ENCODE results near the gene NEMP2. TPM values are rescaled to one million over a fixed set of nuclear protein-coding genes. Genes with fewer than 3 reads are reported as not detected.
A peak's percentile ranks its signal among the peaks of the same experiment; 100 is the strongest.

Gene NEMP2
- total RNA-seq, 2 experiments from 2014 or later = 16.2 to 23.1 TPM

DNA sequence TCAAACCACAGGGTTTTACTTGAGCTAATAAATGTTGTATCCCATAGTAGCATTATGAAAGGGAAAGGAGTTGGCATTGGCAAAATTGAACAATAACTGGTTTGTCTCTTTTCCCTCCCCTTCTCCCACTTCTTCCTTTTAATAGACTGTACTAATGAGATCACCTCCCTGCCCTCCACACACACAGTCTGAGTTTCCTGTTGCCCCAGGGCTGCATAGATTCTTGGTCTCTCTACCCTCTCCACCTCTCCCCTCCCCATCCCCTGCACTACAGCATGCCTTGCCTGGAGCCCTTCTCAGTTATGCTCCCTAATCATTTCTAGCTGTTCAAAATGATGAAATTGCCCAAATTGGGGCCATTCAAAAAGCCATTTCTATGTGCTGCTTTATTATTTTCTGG lies 37.2 kb upstream of the NEMP2 start:
- no peak for ATAC-seq (ENCODE audit: low read depth)
- POLR2A ChIA-PET = no interaction called here
- H3K27ac Mint-ChIP-seq = no peak overlapping the region

DNA sequence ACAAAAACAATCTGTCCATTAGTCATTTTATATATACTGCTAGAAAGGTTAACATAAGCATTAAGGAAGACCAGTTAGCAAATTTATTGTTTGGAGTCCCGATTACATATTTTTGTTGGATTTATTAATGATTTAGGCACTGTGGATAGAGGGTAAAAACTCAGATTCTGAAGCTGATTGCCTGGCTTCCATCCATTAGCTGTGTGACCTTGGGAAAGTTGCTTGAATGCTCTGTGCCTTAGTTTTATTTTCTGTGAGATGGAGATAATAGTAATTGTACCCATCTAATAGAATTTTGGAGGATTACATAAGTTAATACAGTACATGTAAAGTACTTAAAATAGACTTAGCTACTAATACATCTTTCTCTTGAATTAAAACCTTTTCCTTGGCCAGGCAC lies 36.3 kb upstream of the NEMP2 start:
- Mint-ChIP-seq H3K36me3 (peaks cover 19% of the 10 kb centered on the region), H3K9me3 (peaks cover 10% of the 10 kb centered on the region), H3K4me3 (no peak overlapping the region), H3K27me3 (no peaks in the 10 kb centered on the region), H3K4me1 (peaks cover 4% of the 10 kb centered on the region), H3K27ac (no peak overlapping the region)
- ATAC-seq (ENCODE audit: low read depth) = no peak
- no peak for DNase-seq
- POLR2A ChIA-PET = no interaction called here

More for the DNA sequence above, 37.2 kb upstream of the NEMP2 start:
- Mint-ChIP-seq H3K4me1 (peaks cover 4% of the 10 kb centered on the region), H3K9me3 (peaks cover 9% of the 10 kb centered on the region), H3K27me3 (no peaks in the 10 kb centered on the region), H3K36me3 (peaks cover 20% of the 10 kb centered on the region), H3K4me3 (no peak overlapping the region)
- DNase-seq = no peak

DNA sequence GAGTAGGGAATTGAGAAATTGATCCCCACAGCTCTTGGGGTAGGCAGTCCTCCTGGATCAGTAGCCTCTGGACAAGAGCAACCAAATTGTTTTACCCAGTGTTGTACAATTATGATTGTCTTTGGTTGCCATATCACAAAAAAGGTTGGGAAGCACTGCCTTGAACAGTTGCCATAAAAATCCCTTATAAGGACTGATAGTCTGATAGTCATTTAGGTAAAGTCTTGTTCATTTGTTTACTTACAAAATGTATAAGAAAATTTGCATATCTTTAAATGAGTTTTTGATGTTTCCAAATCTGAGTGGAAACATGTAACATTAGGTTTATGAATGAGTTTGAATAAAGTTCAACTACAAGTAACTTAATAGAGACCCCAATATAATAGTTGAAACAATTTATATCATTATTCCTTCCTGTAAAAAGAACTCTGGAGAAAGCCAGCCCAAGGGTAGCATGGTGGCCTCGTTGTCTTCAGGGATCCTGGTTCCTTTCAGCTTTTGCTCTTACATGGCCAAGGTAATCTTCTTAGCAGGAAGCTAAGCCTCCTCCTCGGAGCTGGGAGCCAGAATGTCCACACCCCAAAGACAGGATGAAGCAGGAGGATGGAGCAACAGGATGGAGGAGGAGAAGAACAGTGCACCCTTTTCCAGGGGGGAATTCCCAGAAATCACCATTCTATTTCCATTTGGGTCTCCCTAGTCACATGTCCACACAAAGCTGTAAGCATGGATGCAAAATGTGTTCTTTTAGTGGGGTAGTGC lies 35.7 kb upstream of the NEMP2 start:
- peaks cover 16% of the 10 kb centered on the region for H3K36me3 Mint-ChIP-seq
- H3K9me3 Mint-ChIP-seq = peaks cover 10% of the 10 kb centered on the region
- no peak overlapping the region for H3K4me3 Mint-ChIP-seq
- POLR2A ChIA-PET = no interaction called here
- no peaks in the 10 kb centered on the region for H3K27me3 Mint-ChIP-seq
- no peak for DNase-seq
- no peak for ATAC-seq (ENCODE audit: low read depth)
- H3K27ac Mint-ChIP-seq = no peak overlapping the region
- no peaks in the 10 kb centered on the region for H3K4me1 Mint-ChIP-seq

DNA sequence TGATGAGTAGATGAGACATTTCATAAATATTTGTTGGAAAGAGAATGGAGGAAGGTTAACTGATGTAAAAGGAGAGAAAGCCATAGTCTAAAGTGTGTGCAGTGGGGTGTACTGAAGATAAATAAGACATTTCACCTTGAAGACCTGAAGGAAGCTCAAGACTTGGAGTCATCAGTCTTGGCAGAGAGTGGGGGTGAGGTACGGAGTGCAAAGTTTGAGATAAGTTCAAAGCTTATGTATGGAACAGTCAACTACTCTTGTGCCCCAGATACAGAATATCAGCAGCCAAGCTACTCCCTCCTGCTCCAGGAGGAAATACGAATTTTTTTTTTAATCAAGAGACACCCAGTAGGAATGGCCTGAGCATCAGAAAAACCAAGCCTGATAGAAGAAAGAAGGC lies 30.3 kb upstream of the NEMP2 start:
- no peak overlapping the region for H3K27ac Mint-ChIP-seq
- no peak overlapping the region for H3K4me3 Mint-ChIP-seq
- no peak for ATAC-seq (ENCODE audit: low read depth)
- DNase-seq = no peak
- POLR2A ChIA-PET = no interaction called here
- H3K4me1 Mint-ChIP-seq = peaks cover 2% of the 10 kb centered on the region
- H3K9me3 Mint-ChIP-seq = peaks cover 15% of the 10 kb centered on the region
- peaks cover 17% of the 10 kb centered on the region for H3K36me3 Mint-ChIP-seq
- H3K27me3 Mint-ChIP-seq = no peaks in the 10 kb centered on the region

DNA sequence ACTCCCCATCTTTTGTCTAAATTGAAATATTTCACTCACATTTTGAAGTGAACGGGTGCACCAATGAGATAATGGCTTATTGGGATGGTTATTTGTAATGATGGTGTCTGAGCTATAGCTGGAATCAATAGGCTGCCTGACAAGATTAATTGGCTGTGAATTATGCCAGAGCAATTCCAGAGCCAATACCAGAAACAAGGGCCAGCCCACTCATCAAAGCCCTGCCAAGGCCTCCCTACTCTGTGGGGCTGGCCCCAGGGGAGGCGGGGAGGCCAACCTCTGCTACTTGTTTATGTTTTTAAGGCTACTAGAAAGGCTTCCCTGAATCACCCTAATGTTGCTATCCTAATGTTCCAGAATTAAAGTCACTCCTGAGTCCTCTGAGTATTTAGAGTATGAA lies 29.1 kb upstream of the NEMP2 start:
- H3K4me1 Mint-ChIP-seq = peaks cover 2% of the 10 kb centered on the region
- H3K9me3 Mint-ChIP-seq = peaks cover 15% of the 10 kb centered on the region
- POLR2A ChIA-PET = no interaction called here
- H3K36me3 Mint-ChIP-seq = peaks cover 14% of the 10 kb centered on the region
- H3K27ac Mint-ChIP-seq = no peak overlapping the region
- DNase-seq (no peak), ATAC-seq (ENCODE audit: low read depth) (no peak)
- no peaks in the 10 kb centered on the region for H3K27me3 Mint-ChIP-seq
- no peak overlapping the region for H3K4me3 Mint-ChIP-seq

DNA sequence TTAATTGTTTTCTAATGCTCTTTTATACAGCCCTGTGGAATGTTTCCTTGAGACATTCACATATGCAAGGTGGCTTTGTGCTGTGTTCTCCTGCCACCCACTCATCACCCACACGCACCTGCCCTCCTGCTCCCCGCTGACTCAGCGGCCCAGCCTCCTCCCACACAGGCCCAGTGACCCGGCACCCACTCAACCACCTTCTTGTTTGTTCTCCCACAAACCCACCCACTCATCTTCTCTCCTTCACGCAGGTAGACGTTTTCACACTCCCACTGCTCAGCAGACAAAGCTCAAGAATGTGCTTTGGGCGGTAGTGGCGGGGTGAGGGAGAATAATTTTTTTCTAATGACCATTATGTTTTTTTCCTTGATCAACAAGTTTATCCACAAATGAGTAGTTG lies 28.6 kb upstream of the NEMP2 start:
- H3K36me3 Mint-ChIP-seq = peaks cover 13% of the 10 kb centered on the region
- no peak overlapping the region for H3K27ac Mint-ChIP-seq
- DNase-seq = no peak
- no peaks in the 10 kb centered on the region for H3K27me3 Mint-ChIP-seq
- H3K4me1 Mint-ChIP-seq = peaks cover 2% of the 10 kb centered on the region
- POLR2A ChIA-PET = no interaction called here
- peak overlapping the region; percentile 15 for H3K4me3 Mint-ChIP-seq
- no peak for ATAC-seq (ENCODE audit: low read depth)
- H3K9me3 Mint-ChIP-seq = peaks cover 14% of the 10 kb centered on the region

DNA sequence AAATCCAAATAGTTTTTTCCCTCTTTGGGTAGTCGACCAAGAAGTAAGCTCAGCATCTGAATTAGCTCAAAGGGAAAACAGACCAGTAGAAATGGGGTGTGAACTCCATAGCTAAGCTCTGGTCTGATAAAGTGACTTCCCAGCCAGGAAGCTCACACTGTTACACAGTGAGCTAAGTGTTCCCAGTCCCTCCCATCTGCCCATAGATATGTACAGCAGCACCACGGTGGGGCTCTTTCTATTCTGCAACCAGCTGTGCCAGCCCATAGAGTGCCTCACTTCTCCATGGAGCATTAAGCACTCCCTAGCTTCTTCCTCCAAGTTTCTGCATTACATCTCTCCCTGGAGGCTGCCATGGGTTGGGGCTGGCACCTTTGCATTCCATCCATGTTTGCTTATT lies 27.6 kb upstream of the NEMP2 start:
- H3K27ac Mint-ChIP-seq = no peak overlapping the region
- DNase-seq (no peak), ATAC-seq (ENCODE audit: low read depth) (no peak)
- H3K9me3 Mint-ChIP-seq = peaks cover 9% of the 10 kb centered on the region
- H3K4me3 Mint-ChIP-seq = no peak overlapping the region
- POLR2A ChIA-PET = interaction anchor here (0.6 kb wide), 1 partner anchor 27 kb away, joined by 3 read pairs; the partner anchor contains the start of gene NEMP2
- H3K27me3 Mint-ChIP-seq = no peaks in the 10 kb centered on the region
- H3K36me3 Mint-ChIP-seq = peaks cover 9% of the 10 kb centered on the region
- peaks cover 2% of the 10 kb centered on the region for H3K4me1 Mint-ChIP-seq

DNA sequence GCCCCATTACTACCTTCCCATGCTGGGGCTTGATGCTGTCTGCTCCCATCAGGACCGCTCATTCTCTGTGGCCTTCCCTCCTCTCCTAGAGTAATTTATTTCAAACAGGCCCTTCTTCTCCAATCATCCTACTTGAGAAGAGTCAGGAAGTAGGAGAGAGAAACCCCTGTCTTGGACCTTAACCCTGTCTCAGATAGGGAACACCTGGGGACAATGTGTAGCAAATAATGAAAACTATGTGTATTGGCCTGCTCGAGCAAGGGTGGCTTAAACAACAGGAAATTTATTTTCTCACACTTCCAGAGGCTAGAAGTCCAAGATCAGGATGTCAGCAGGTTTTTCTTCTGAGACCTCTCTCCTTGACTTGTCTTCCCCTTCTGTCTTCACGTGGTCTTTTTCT lies 26.6 kb upstream of the NEMP2 start:
- Mint-ChIP-seq H3K4me3 (no peak overlapping the region), H3K36me3 (peaks cover 7% of the 10 kb centered on the region), H3K27ac (no peak overlapping the region), H3K27me3 (peaks cover 2% of the 10 kb centered on the region), H3K9me3 (peaks cover 8% of the 10 kb centered on the region), H3K4me1 (peaks cover 2% of the 10 kb centered on the region)
- POLR2A ChIA-PET = no interaction called here
- DNase-seq (no peak), ATAC-seq (ENCODE audit: low read depth) (no peak)

DNA sequence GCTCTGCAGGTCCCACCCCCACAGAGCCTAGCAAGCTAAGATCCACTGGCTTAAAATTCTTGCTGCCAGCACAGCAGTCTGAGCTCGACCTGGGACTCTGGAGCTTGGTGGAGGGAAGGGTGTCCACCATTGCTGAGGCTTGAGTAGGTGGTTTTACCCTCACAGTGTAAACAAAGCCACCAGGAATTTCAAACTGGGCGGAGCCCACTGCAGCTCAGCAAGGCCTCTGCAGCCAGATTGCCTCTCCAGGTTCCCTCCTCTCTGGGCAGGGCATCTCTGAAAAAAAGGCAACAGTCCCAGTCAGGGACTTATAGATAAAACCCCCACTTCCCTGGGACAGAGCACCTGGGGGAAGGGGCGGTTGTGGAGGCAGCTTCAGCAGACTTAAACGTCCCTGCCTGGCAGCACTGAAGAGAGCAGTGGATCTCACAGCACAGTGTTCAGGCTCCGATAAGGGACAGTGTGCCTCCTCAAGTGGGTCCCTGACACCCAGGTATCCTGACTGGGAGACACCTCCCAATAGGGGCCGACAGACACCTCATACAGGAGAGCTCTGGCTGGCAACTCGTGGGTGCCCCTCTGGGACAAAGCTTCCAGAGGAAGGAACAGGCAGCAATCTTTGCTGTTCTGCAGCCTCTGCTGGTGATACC lies 20.0 kb upstream of the NEMP2 start:
- Mint-ChIP-seq H3K27me3 (peaks cover 2% of the 10 kb centered on the region), H3K27ac (no peak overlapping the region), H3K9me3 (peaks cover 6% of the 10 kb centered on the region), H3K4me3 (no peak overlapping the region), H3K4me1 (peaks cover 7% of the 10 kb centered on the region), H3K36me3 (peaks cover 11% of the 10 kb centered on the region)
- POLR2A ChIA-PET = no interaction called here
- ATAC-seq (ENCODE audit: low read depth) (no peak), DNase-seq (no peak)

DNA sequence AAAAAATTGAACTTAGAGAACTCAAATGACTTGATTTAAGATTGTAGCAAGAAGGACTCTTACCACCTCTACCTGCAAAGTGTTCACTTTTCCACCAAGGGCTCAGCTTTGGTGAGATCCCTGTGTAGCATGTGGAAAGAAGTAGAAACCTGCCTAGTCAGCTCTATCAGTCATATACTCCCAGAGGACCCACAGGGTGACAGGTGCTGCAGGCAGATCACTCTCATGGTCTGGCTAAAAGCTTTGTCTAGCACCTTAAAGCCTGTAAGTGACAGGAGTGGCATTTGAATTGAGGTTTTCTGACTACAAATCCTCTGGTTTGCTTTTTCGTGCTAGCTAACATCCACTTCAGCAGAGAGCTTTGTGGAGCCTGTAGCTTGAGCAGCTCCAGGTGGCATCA lies 18.7 kb upstream of the NEMP2 start:
- H3K36me3 Mint-ChIP-seq = peaks cover 11% of the 10 kb centered on the region
- no peak overlapping the region for H3K27ac Mint-ChIP-seq
- DNase-seq (no peak), ATAC-seq (ENCODE audit: low read depth) (no peak)
- H3K4me1 Mint-ChIP-seq = peaks cover 7% of the 10 kb centered on the region
- H3K27me3 Mint-ChIP-seq = peaks cover 2% of the 10 kb centered on the region
- peaks cover 6% of the 10 kb centered on the region for H3K9me3 Mint-ChIP-seq
- H3K4me3 Mint-ChIP-seq = no peak overlapping the region
- POLR2A ChIA-PET = interaction anchor here (0.6 kb wide), 1 partner anchor 30 kb away, joined by 3 read pairs; no protein-coding TSS in a partner anchor

DNA sequence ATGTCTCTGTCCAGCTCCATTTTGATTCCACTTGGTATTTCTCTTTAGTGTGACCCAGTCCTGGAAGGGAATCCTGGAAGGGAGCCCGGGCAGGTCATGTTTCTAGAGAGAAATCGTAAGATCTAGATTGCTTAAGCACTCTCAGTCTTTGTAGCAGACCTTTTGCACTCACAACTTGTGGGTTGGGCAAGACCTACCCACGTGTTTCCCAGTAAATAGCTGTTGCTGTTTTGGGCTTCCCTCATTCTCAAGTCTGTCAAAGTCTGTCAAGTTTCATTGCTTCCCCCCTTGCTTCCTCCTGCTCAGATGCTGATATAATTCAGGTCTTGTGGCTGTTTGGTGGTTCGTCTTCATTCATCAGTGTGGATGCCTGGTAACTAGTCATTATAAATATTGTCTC lies 17.4 kb upstream of the NEMP2 start:
- H3K36me3 Mint-ChIP-seq = peaks cover 12% of the 10 kb centered on the region
- H3K9me3 Mint-ChIP-seq = peaks cover 4% of the 10 kb centered on the region
- POLR2A ChIA-PET = no interaction called here
- H3K27me3 Mint-ChIP-seq = peaks cover 2% of the 10 kb centered on the region
- peaks cover 7% of the 10 kb centered on the region for H3K4me1 Mint-ChIP-seq
- peak; percentile 36 for ATAC-seq (ENCODE audit: low read depth)
- DNase-seq = no peak
- no peak overlapping the region for H3K27ac Mint-ChIP-seq
- no peak overlapping the region for H3K4me3 Mint-ChIP-seq

DNA sequence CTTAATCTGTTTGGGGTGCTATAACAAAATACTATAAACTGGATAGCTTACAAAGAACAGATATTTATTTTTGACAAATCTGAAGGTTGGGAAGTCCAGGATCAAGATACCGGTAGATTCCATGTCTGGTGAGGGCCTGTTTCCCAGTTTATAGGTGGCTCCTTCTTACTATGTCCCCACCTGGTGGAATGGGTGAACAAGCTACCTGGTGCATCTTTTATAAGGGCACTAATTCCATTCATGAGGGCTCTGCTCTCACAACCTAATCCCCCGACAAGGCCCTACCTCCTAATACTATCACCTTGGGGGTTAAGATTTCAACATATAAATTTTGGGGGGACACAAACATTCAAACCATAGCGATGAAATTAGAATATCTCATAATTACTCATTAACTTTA lies 15.6 kb upstream of the NEMP2 start:
- Mint-ChIP-seq H3K4me1 (peaks cover 7% of the 10 kb centered on the region), H3K36me3 (peaks cover 10% of the 10 kb centered on the region), H3K4me3 (no peak overlapping the region), H3K27ac (no peak overlapping the region), H3K27me3 (no peaks in the 10 kb centered on the region), H3K9me3 (peaks cover under 1% of the 10 kb centered on the region)
- POLR2A ChIA-PET = no interaction called here
- no peak for DNase-seq
- no peak for ATAC-seq (ENCODE audit: low read depth)

DNA sequence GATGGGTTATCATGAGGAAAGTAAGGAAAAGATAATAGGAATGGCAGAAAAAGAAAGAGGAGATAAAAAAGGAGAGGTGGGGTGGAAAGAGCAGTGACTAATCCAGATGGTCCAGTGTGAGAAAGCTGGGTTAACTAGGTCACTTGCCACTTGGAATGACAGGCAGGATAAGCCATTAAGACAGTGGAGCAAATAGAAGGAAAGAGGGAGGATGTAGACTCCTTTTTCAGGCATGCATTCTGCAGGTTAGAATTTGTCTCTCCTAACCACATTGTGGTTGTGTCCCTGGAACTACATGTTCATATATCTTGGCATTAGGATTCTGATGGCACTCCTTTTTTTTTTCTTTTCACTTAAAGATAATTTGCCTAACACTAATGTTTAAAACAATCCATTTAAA lies 13.4 kb upstream of the NEMP2 start:
- H3K27ac Mint-ChIP-seq = no peak overlapping the region

DNA sequence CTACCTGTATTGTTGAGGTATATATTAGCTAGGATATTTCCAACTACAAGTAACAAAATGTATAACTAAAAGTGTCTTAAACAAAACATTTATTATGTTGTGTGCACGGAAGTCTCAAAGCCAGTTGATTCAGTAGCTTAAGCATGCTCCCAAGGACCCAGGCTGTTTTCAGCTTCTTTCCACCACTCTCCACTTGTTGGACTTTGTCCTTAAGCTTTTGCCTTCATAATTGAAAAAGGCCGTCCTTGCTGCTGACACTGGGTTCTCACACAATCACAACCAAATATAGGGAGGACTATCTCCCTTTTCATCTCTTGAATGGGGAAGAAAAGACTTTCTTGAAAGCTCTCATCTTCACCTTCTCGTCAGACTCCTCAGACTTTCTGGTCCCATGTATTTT lies 12.2 kb upstream of the NEMP2 start:
- no peak for DNase-seq
- H3K4me3 Mint-ChIP-seq = no peak overlapping the region
- peaks cover 21% of the 10 kb centered on the region for H3K36me3 Mint-ChIP-seq
- peaks cover 7% of the 10 kb centered on the region for H3K9me3 Mint-ChIP-seq
- no peak overlapping the region for H3K27ac Mint-ChIP-seq
- ATAC-seq (ENCODE audit: low read depth) = no peak
- no peaks in the 10 kb centered on the region for H3K27me3 Mint-ChIP-seq
- H3K4me1 Mint-ChIP-seq = peaks cover 2% of the 10 kb centered on the region
- POLR2A ChIA-PET = no interaction called here

More for the DNA sequence above, 13.4 kb upstream of the NEMP2 start:
- ATAC-seq (ENCODE audit: low read depth) = no peak
- Mint-ChIP-seq H3K36me3 (peaks cover 17% of the 10 kb centered on the region), H3K27me3 (no peaks in the 10 kb centered on the region), H3K9me3 (peaks cover 3% of the 10 kb centered on the region), H3K4me3 (no peak overlapping the region), H3K4me1 (peaks cover 8% of the 10 kb centered on the region)
- POLR2A ChIA-PET = no interaction called here
- no peak for DNase-seq

All from activated naive CD8-positive, alpha-beta T cell treated with anti-CD3 and anti-CD28 coated beads, Interleukin-2, amount 10 ng/mL, durations not matched to agents 7 days and 5 days (primary cell).